Endothelial cell of umbilical vein (primary cell): ENCODE measurements around the gene NUBP1. TPM values are rescaled to one million over a fixed set of nuclear protein-coding genes. Genes with fewer than 3 reads are reported as not detected.

Experiments used
- BruUV-seq: library from RNA; stranded (reverse); fragments of 400-500 nt; replicated peaks from 2 replicates; lab custom pipeline; 2021; lab: Mats Ljungman, UMichigan
- CTCF ChIA-PET: fragments of 300-600, 350-600 bp; sonication (Branson Sonifier 250); formaldehyde crosslinking; loops from one replicate; lab custom pipeline; 2021; ENCODE audit warnings: antibody characterized with exemption, inconsistent platforms; lab: Charles Lee
- POLR2A ChIA-PET: fragments of 300-600, 350-600 bp; sonication (Branson Sonifier 250); formaldehyde crosslinking; loops from one replicate; lab custom pipeline; 2021; ENCODE audit warnings: antibody characterized with exemption, inconsistent platforms; lab: Charles Lee
- DNase-seq: peaks from one replicate; pipeline ENCODE4 v3.0.0-alpha.2; 2011; ENCODE audit warnings: low read depth, low spot score
- FAIRE-seq: peaks from 2 replicates; lab custom pipeline; 2011; peaks lifted over from hg19 to GRCh38; lab: Jason Lieb, UNC
- H2AFZ ChIP-seq: 2 replicates; pipeline ENCODE4 v1.6.0; 2012; ENCODE audit warnings: low read depth, low read length, control low read depth, inconsistent platforms
- H3K27ac ChIP-seq: 2 replicates; pipeline ENCODE4 v1.5.1; 2011; ENCODE audit warnings: low read depth, mild to moderate bottlenecking, control low read depth, low read length, moderate library complexity; ENCODE audit not compliant: insufficient read depth
- H3K27me3 ChIP-seq, 2 experiments: 2 replicates each; pipeline versions ENCODE4 v1.6.0 to v1.6.1; 2011; ENCODE audit warnings: low read length in 2 of 2, mixed read lengths in 1 of 2; ENCODE audit not compliant: control insufficient read depth in 2 of 2, insufficient read depth in 2 of 2
- H3K36me3 ChIP-seq, 2 experiments: 2 replicates in 1 of 2; 3 replicates in 1 of 2; pipeline ENCODE4 v1.5.1; 2011; ENCODE audit warnings: low read length in 2 of 2, mild to moderate bottlenecking in 1 of 2, moderate library complexity in 1 of 2; ENCODE audit not compliant: control insufficient read depth in 2 of 2, insufficient read depth in 2 of 2; ENCODE audit errors: extremely low read depth in 1 of 2
- H3K4me1 ChIP-seq: 3 replicates; pipeline ENCODE4 v1.5.1; 2011; ENCODE audit warnings: mild to moderate bottlenecking, low read length; ENCODE audit not compliant: control insufficient read depth, insufficient read depth; ENCODE audit errors: extremely low read depth
- H3K4me2 ChIP-seq: 2 replicates; pipeline ENCODE4 v1.6.1; 2011; ENCODE audit warnings: low read length, control low read depth, mixed read lengths; ENCODE audit not compliant: insufficient read depth
- H3K4me3 ChIP-seq, 3 experiments: fragments of 200-600 bp in 1 of 3; sonication (generic), shearing (Covaris generic) in 1 of 3; replicated peaks in 1 of 3; 2 replicates each; pipeline ENCODE4 v1.5.1; 2011 to 2016; ENCODE audit warnings: control low read depth in 3 of 3, low read length in 3 of 3, mild to moderate bottlenecking in 2 of 3, inconsistent platforms in 1 of 3, low read depth in 1 of 3, moderate library complexity in 1 of 3; ENCODE audit not compliant: insufficient read depth in 1 of 3
- H3K79me2 ChIP-seq: 2 replicates; pipeline ENCODE4 v1.6.0; 2012; ENCODE audit warnings: low read length, inconsistent platforms; ENCODE audit not compliant: control insufficient read depth, insufficient read depth
- H3K9ac ChIP-seq: replicated peaks from 2 replicates; pipeline ENCODE3; 2011; ENCODE audit warnings: low read length, control low read depth; ENCODE audit not compliant: insufficient read depth; ENCODE audit errors: extremely low read depth
- H3K9me1 ChIP-seq: replicated peaks from 3 replicates; pipeline ENCODE4 v1.6.0; 2011; ENCODE audit warnings: mild to moderate bottlenecking, low read length; ENCODE audit not compliant: control insufficient read depth, insufficient read depth; ENCODE audit errors: extremely low read depth
- H3K9me3 ChIP-seq: replicated peaks from 2 replicates; pipeline ENCODE4 v1.5.1; 2012; ENCODE audit warnings: low read length, inconsistent platforms; ENCODE audit not compliant: control insufficient read depth, insufficient read depth
- H4K20me1 ChIP-seq: replicated peaks from 2 replicates; pipeline ENCODE3; 2011; ENCODE audit warnings: mild to moderate bottlenecking, low read length; ENCODE audit not compliant: control insufficient read depth, insufficient read depth; ENCODE audit errors: extremely low read depth
- EZH2 ChIP-seq: IDR thresholded peaks from 2 replicates; pipeline ENCODE4 v1.6.1; 2012; ENCODE audit warnings: borderline replicate concordance, low read depth, mild to moderate bottlenecking, moderate library complexity, low read length, inconsistent platforms; ENCODE audit not compliant: severe bottlenecking
- FOS ChIP-seq: IDR thresholded peaks from 2 replicates; pipeline ENCODE4 v1.6.1; 2011; ENCODE audit warnings: mild to moderate bottlenecking, low read length, moderate library complexity, borderline replicate concordance; ENCODE audit not compliant: insufficient read depth
- GATA2 ChIP-seq: IDR thresholded peaks from 2 replicates; pipeline ENCODE4 v1.7.0; 2011; ENCODE audit warnings: low read depth, mild to moderate bottlenecking, moderate library complexity, mixed read lengths, low read length; ENCODE audit not compliant: insufficient read length, insufficient read depth
- JUN ChIP-seq: IDR thresholded peaks from 2 replicates; pipeline ENCODE4 v1.6.1; 2011; ENCODE audit warnings: borderline replicate concordance, low read depth; ENCODE audit not compliant: insufficient read length, insufficient read depth
- MYC ChIP-seq: IDR thresholded peaks from one replicate; pipeline ENCODE4 v1.6.1; 2011; ENCODE audit warnings: mild to moderate bottlenecking, low read depth, low read length
- POLR2A ChIP-seq: IDR thresholded peaks from 2 replicates; pipeline ENCODE4 v1.6.1; 2012; ENCODE audit warnings: low read depth, mild to moderate bottlenecking, control low read depth, low read length
- POLR2AphosphoS5 ChIP-seq: IDR thresholded peaks from 2 replicates; pipeline ENCODE4 v1.6.1; 2012; ENCODE audit warnings: low read depth, mild to moderate bottlenecking, control low read depth, low read length, moderate library complexity; ENCODE audit not compliant: insufficient read depth
- dilution Hi-C: fragments of 300-500 bp; cut with MboI; formaldehyde crosslinking; loops from one replicate; pipeline ENCODE4 v1.15.0; 2019; ENCODE audit warnings: low sequenced_read_pairs; ENCODE audit not compliant: extremely low pct_ligation_motif_present
- intact Hi-C: fragments of 100-400 bp; cut with micrococcal nuclease; formaldehyde crosslinking; loops from one replicate; pipeline ENCODE4 v1.10.0; 2022
- polyA plus RNA-seq, 4 experiments: library from polyadenylated mRNA; depleted of rRNA in 3 of 4; stranded (reverse) in 3 of 4; unstranded in 1 of 4; fragments of >200 nt; gene quantifications; 2 replicates each; pipeline versions ENCODE4 v1.2.1 to v1.2.3, GENCODE V29; 2011 to 2012; ENCODE audit warnings: missing spikeins in 1 of 4
- total RNA-seq: library from RNA; stranded (reverse); gene quantifications from 2 replicates; pipeline ENCODE4 v1.2.3, GENCODE V29; 2021
- TF ChIP-seq, protein P1 (sequence below): IDR thresholded peaks from 2 replicates; pipeline ENCODE4 v1.6.1; 2011; ENCODE audit not compliant: insufficient read depth, insufficient read length
- TF ChIP-seq, protein P2 (sequence below), 2 donors: IDR thresholded peaks; 1 replicate in 1 of 2; 2 replicates in 1 of 2; pipeline ENCODE4 v1.5.1; 2011; ENCODE audit warnings: low read length in 2 of 2, mild to moderate bottlenecking in 2 of 2, moderate library complexity in 2 of 2, control low read depth in 1 of 2, inconsistent platforms in 1 of 2, low read depth in 1 of 2; ENCODE audit not compliant: insufficient read depth in 1 of 2; ENCODE audit errors: extremely low read depth in 1 of 2

The NUBP1 gene
- total and polyA plus RNA-seq, 2 donors (not counting 3 experiments of a cell fraction or from before 2014, with no cell fraction given) = 23.6 to 30.8 TPM

DNA sequence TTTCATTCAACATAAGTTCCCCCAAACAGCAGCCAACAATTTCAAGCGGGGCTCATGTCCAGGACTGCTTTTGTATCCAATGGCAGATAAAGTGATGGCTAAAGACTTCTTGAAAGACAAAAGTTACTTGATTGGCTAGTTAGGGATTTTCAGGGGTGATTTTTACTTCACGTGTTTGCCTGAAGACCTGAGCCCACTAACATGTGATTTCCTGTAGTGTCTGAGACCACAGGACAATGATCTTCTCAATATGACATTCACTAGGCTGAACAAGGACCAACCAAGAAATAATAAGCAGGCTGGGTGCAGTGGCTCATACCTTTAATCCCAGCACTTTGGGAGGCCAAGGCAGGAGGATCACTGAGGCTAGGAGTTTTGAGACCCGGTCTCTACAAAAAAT lies 64.6 kb downstream of the NUBP1 start:
- intact Hi-C loops (no loop called here), dilution Hi-C loops (no loop called here)
- BruUV-seq = no TSS peak

More for the DNA sequence above, 64.6 kb downstream of the NUBP1 start:
- TF ChIP-seq GATA2 (no peak), FOS (no peak), JUN (no peak), MYC (no peak), EZH2 (no peak), POLR2AphosphoS5 (no peak), POLR2A (no peak)
- TF ChIP-seq, protein P1, sequence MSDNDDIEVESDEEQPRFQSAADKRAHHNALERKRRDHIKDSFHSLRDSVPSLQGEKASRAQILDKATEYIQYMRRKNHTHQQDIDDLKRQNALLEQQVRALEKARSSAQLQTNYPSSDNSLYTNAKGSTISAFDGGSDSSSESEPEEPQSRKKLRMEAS = no peak
- TF ChIP-seq, protein P2, sequence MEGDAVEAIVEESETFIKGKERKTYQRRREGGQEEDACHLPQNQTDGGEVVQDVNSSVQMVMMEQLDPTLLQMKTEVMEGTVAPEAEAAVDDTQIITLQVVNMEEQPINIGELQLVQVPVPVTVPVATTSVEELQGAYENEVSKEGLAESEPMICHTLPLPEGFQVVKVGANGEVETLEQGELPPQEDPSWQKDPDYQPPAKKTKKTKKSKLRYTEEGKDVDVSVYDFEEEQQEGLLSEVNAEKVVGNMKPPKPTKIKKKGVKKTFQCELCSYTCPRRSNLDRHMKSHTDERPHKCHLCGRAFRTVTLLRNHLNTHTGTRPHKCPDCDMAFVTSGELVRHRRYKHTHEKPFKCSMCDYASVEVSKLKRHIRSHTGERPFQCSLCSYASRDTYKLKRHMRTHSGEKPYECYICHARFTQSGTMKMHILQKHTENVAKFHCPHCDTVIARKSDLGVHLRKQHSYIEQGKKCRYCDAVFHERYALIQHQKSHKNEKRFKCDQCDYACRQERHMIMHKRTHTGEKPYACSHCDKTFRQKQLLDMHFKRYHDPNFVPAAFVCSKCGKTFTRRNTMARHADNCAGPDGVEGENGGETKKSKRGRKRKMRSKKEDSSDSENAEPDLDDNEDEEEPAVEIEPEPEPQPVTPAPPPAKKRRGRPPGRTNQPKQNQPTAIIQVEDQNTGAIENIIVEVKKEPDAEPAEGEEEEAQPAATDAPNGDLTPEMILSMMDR (IDR thresholded peaks at IDR 0.05; ENCODE audit: extremely low read depth in 1 of 2, insufficient read depth in 1 of 2, low read depth in 1 of 2, low read length in 2 of 2) = no peak
- no peaks in the 10 kb centered on the region for H3K9me1 ChIP-seq
- H3K4me1 ChIP-seq = no peaks in the 10 kb centered on the region
- POLR2A ChIA-PET = no interaction called here
- DNase-seq (no peak), FAIRE-seq (no peak)
- no peak overlapping the region for H3K27ac ChIP-seq
- H3K9me3 ChIP-seq = no peaks in the 10 kb centered on the region
- H4K20me1 ChIP-seq = no peaks in the 10 kb centered on the region
- H3K79me2 ChIP-seq = no peaks in the 10 kb centered on the region
- H3K36me3 ChIP-seq = no peaks in the 10 kb centered on the region
- no peak overlapping the region for H3K4me3 ChIP-seq
- no peaks in the 10 kb centered on the region for H3K27me3 ChIP-seq
- H3K9ac ChIP-seq = no peak overlapping the region
- no peak overlapping the region for H3K4me2 ChIP-seq
- H2AFZ ChIP-seq = no peak overlapping the region
- CTCF ChIA-PET = no interaction called here
